DMS79 (cell line): ENCODE measurements around the gene THEMIS.
"Not testable (repeated sequence)": the region's sequence is repeated elsewhere in the genome, so short reads cannot be mapped to it uniquely, and the experiment has no call there.

ENCODE experiments used
- DNase-seq: peaks from one replicate; lab custom pipeline; 2025; lab: John Stamatoyannopoulos, UW

The THEMIS gene

GRCh38 chr6:127917766-127918165, 16.9 kb upstream of the THEMIS start:
- DNase-seq = no peak

- no peak for DNase-seq
These were observed 13.4 kb upstream of the THEMIS start for GRCh38 chr6:127914240-127914639.

- no peak for DNase-seq
These were observed 12.1 kb upstream of the THEMIS start for GRCh38 chr6:127912914-127913313.

- no peak for DNase-seq
These were observed 7.2 kb upstream of the THEMIS start for GRCh38 chr6:127907960-127908640.

DNA sequence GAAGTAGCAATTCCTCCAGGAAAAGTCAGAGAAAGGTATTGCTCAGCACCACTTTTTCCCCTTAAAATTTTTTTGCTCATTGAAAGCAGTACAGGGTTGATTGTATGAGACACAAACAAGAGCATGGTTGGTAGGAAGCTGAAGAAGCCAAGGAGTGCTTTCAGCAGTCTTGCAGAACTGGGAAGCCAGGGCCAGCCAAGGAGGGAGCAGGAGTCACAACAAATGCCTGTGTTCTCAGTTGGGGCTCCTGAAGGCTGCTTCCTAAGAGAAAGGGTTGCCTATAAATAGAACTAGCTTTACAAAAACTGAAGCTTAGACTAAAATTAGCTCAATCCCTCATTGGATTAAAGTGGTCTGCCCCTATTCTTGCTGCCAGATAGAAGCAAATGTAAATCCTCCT, 3.3 kb upstream of the THEMIS start:
- DNase-seq = no peak

- DNase-seq = no peak
These were observed 2.1 kb upstream of the THEMIS start for GRCh38 chr6:127902933-127903332.

DNA sequence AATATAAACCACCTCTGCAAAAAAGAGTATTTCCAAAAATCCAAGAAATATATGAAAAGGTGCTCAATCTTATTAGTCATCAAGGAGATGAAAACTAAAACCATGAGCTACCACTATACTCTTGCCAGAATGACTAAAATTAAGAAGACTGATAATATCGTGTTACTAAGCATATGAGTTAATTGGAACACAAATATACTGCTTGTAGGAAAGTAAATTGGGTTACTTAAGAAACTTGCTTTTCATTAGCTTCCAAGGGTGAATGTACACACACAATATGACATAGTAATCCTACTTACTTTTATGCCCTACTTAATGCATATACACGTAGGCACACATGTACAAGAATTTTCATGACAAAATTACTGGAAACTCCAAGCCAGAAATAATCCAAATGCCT, 3.4 kb downstream of the THEMIS start:
- DNase-seq = no peak

- no peak for DNase-seq
These were observed 6.8 kb downstream of the THEMIS start for GRCh38 chr6:127894051-127894450.

DNA sequence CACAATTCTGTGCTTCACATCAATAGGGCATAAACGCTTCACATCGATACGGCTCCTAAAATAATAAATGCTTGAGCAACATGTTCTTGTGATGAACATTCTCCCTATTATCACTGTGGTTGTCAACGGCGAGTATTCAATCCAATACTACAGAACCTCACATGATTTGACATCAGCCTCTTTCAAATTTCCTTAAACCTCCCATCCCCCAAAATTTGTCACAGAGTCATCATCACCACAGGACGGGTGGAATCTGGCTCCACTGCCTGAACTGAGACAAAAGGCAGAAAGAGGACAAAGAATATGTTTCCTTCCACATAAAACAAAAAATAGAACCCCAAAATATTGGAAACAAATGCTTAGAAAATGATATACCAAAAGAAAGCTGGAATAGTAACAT, 7.3 kb downstream of the THEMIS start:
- no peak for DNase-seq

DNA sequence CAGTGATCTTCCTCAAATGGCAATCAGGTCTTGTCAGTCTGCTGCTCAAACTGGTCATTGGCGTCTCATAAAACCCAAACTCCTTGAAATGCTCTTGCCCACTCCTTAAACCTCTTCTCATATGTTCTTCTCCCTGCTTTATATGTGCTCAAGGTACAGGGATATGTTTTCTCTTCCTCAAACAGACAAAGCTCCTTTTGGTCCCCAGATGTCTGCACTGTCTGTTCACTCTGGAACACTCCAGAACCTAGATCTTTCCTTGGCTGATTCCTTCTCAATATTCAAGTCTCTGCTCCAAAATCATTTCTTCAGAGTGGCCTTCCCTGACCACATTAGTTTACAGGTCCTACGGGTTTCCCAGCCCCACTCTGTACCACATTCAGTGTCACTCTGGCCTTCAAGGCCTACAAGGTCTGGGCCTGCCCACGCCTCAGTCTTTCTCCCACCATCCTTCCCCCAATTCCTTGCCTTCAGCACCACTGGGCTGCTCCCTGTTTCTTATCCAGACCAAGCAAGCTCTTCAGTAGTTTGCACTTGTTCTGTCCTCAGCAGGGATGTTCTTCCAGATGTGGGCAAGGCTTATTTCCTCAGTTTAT, 9.0 kb downstream of the THEMIS start:
- no peak for DNase-seq

- no peak for DNase-seq
These were observed 14.3 kb downstream of the THEMIS start for GRCh38 chr6:127886603-127887002.

GRCh38 chr6:127884134-127884533, 16.7 kb downstream of the THEMIS start:
- no peak for DNase-seq

- not testable (repeated sequence) for DNase-seq
These were observed 18.9 kb downstream of the THEMIS start for GRCh38 chr6:127881949-127882348.

GRCh38 chr6:127880429-127880828, 20.4 kb downstream of the THEMIS start:
- DNase-seq = no peak

DNA sequence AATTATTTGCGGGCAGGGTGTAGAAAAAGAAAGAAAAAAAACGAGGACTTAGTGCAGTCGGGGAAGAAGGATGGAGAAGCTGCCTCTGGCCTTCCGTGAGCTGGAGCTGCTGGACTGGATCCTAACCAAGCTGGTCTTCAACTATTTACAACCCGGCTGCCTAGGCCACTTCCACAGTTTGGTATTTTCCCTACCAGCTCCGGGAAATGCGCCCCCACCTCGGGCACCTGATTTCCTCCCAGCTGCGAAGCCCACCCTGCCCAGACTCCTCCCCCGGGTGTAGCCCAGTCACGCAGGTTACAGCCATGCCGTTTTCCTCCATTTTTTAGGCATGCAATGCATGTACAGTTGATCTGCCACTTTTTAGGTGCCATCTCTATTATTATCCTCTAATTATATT, 21.2 kb downstream of the THEMIS start:
- no peak for DNase-seq

- no peak for DNase-seq
These were observed 22.7 kb downstream of the THEMIS start for GRCh38 chr6:127878115-127878514.

DNA sequence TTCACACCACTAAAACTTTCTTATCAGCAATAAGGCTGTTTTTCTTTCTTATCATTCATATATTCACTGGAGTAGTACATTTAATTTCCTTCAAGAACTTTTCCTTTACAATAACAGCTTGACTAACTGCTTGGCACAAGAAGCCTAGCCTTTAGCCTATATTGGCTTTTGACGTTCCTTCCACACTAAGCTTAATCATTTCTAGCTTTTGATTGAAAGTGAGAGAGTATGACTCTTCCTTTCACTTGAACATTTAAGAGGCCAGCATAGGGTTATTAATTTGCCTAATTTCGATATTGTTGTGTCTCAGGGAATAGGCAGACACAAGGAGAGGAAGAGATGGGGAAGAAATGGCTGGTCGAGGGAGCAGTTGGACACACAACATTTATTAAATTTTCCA, 23.6 kb downstream of the THEMIS start:
- no peak for DNase-seq

- DNase-seq = no peak
These were observed 31.0 kb downstream of the THEMIS start for GRCh38 chr6:127869772-127870404.

DNA sequence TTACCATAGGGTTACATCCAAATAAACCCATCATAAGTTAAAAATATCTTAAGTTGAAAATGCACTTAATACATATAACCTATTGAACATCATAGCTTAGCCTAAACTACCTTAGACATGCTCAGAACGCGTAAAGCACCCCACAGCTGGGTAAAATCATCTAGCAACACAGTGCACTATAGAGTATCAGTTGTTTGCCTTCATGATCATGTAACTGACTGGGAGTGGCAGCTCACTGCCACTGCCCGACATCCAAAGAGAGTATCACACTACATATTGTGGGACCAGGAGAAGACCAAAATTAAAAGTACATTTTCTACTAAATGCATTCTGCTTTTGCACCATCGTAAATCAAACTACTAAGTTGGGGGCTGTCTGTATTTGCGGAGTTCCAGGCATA, 31.7 kb downstream of the THEMIS start:
- no peak for DNase-seq

GRCh38 chr6:127868338-127868737, 32.5 kb downstream of the THEMIS start:
- DNase-seq = no peak

DNA sequence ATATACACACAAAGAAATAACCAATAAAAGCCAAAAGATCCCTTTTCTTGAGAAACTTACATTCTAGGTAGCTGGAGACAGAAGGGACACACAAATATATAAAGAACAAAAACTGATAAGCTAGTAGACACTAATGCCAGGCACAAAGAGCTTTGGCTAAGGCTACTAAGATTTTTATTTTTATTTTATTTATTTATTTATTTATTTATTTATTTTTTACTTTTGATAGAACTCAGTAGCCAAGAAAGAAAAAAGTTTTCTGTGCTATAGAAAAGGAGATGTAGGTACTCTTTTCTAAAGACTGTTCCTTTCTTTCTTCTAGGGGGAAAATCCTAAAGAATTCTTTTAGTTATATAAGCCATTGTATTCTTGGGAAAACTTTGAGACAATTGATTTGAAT, 34.1 kb downstream of the THEMIS start:
- DNase-seq = no peak

DNA sequence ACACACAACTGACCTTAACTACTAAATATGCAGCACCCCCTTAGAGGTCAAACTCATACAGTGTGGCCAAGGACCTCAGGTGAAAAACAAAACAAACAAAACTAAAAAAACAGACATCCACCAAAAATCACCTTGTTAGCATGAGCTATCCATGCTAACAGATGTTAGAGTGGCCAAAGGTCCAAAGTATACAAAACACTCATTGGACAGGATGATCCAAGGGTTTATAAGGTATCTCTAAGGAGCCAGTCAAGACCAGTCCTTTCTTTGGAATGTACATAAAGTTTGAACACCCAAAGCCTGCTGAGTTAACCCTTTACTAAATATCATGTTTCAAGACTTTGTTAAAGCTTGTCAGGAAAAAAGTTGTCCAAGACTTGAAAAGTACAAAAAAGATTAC, 35.8 kb downstream of the THEMIS start:
- DNase-seq = no peak

- DNase-seq = no peak
These were observed 36.2 kb downstream of the THEMIS start for GRCh38 chr6:127864701-127865100.

DNA sequence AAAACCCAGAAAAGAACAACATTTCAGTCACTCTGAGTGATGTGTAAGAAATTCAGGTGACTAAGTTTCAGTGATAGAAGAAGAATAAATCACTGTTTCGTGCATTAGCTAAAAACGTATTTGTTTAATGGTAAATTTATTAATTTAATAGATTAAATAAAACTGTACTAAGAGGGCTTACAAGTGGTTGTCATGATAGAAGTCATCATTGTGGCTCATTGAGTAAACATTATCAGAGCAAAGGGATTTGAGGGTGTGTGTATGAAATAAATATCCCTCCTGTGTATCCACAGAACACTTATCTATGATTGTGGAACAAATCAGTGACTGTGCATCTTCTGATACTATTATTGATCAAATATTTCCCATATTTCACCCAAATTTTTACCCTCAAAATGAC, 40.1 kb downstream of the THEMIS start:
- DNase-seq = no peak
